Muscle of leg (tissue), 11 donors: ENCODE results near the gene DGKB. TPM values are rescaled to one million over a fixed set of nuclear protein-coding genes. Genes with fewer than 3 reads are reported as not detected.

Experiments
- DNase-seq: peaks from one replicate; pipeline ENCODE4 v3.0.0; 2013
- H3K27ac ChIP-seq: one replicate; pipeline ENCODE4 v1.5.1; 2013; ENCODE audit warnings: mild to moderate bottlenecking, low read length, control low read depth
- H3K27me3 ChIP-seq: one replicate; pipeline ENCODE4 v1.6.1; 2013; ENCODE audit warnings: low read length; ENCODE audit not compliant: control insufficient read depth, insufficient read depth
- H3K36me3 ChIP-seq: one replicate; pipeline ENCODE4 v1.6.1; 2013; ENCODE audit warnings: low read length; ENCODE audit not compliant: control insufficient read depth, insufficient read depth
- H3K4me1 ChIP-seq: one replicate; pipeline ENCODE4 v1.6.1; 2013; ENCODE audit warnings: low read length; ENCODE audit not compliant: control insufficient read depth, insufficient read depth
- H3K4me3 ChIP-seq: one replicate; pipeline ENCODE4 v1.5.1; 2013; ENCODE audit warnings: low read length, control low read depth
- H3K9me3 ChIP-seq: replicated peaks from 2 replicates; pipeline ENCODE4 v1.6.1; 2013; ENCODE audit warnings: low read depth, low read length; ENCODE audit not compliant: control insufficient read depth
- WGBS: methylation state at CpG from one replicate; pipeline ENCODE4 v1.1.5; 2013; ENCODE audit warnings: missing lambda C conversion rate; ENCODE audit not compliant: insufficient coverage; 5-methylcytosine and 5-hydroxymethylcytosine counted together
- polyA plus RNA-seq, 8 donors: library from polyadenylated mRNA; unstranded; fragments of 120-200 nt; gene quantifications; one replicate each; pipeline versions ENCODE4 v1.2.1 to v1.2.3, GENCODE V29; 2013; ENCODE audit warnings: inconsistent platforms in 1 of 8, low replicate concordance in 1 of 8; ENCODE audit not compliant: insufficient read length in 8 of 8, insufficient read depth in 1 of 8
- total RNA-seq: library from RNA; stranded (reverse); fragments of 120-200 nt; gene quantifications from one replicate; pipeline ENCODE4 v1.2.4, GENCODE V29; 2013

The DGKB gene
- total and polyA plus RNA-seq, 9 donors = 0.42 to 1.4 (median 0.85) TPM

- Histone ChIP-seq H3K4me1 (peaks cover 11% of the 10 kb centered on the region), H3K27me3 (no peaks in the 10 kb centered on the region), H3K27ac (no peak overlapping the region), H3K9me3 (no peaks in the 10 kb centered on the region), H3K36me3 (no peaks in the 10 kb centered on the region), H3K4me3 (no peak overlapping the region)
- WGBS = 57% methylated on average over 1 of the region's 4 CpGs
- DNase-seq = no peak
Measured at GRCh38 chr7:14905764-14906163, 3.2 kb upstream of the DGKB start.

GRCh38 chr7:14900051-14900450 is 2.5 kb downstream of the DGKB start:
- H3K4me1 ChIP-seq = peaks cover 11% of the 10 kb centered on the region
- H3K27me3 ChIP-seq = no peaks in the 10 kb centered on the region
- no peaks in the 10 kb centered on the region for H3K9me3 ChIP-seq
- no peaks in the 10 kb centered on the region for H3K36me3 ChIP-seq
- no peak overlapping the region for H3K27ac ChIP-seq
- H3K4me3 ChIP-seq = no peak overlapping the region
- WGBS = no CpG with 5 or more reads among the region's 4 CpGs
- DNase-seq = no peak

GRCh38 chr7:14899030-14899429 is 3.5 kb downstream of the DGKB start:
- DNase-seq = peak; percentile 35
- no CpG with 5 or more reads among the region's 3 CpGs for WGBS
- H3K9me3 ChIP-seq = no peaks in the 10 kb centered on the region

DNA sequence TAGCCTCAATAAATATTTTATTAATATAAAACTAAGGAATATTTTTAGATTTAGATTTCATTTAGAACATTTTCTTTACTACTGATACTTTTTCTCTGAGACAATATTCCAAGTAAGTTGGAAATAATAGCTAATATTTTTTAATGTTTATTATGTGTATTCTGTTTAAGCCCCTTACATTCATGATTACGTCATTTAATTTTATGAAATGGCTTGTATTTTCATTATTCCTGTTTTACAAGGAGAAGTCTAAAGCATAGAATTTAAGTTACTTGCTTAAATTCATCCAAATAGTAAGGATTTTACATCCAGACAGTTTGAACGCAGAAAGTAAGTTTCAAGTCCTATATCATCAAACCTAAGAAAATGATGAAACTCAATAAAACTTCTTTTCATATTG is 6.1 kb downstream of the DGKB start:
- H3K27ac ChIP-seq = no peak overlapping the region
- H3K27me3 ChIP-seq = no peaks in the 10 kb centered on the region
- DNase-seq = no peak
- no peaks in the 10 kb centered on the region for H3K9me3 ChIP-seq
- no peaks in the 10 kb centered on the region for H3K4me1 ChIP-seq
- no peaks in the 10 kb centered on the region for H3K36me3 ChIP-seq
- H3K4me3 ChIP-seq = no peak overlapping the region
- WGBS = no CpG with 5 or more reads among the region's 2 CpGs

More at GRCh38 chr7:14899030-14899429, 3.5 kb downstream of the DGKB start:
- no peaks in the 10 kb centered on the region for H3K27me3 ChIP-seq
- H3K36me3 ChIP-seq = no peaks in the 10 kb centered on the region
- H3K4me1 ChIP-seq = peaks cover 11% of the 10 kb centered on the region
- H3K27ac ChIP-seq = no peak overlapping the region
- no peak overlapping the region for H3K4me3 ChIP-seq

- H3K9me3 ChIP-seq = no peaks in the 10 kb centered on the region
- H3K27ac ChIP-seq = no peak overlapping the region
- H3K4me3 ChIP-seq = no peak overlapping the region
- H3K36me3 ChIP-seq = no peaks in the 10 kb centered on the region
- no peaks in the 10 kb centered on the region for H3K27me3 ChIP-seq
- H3K4me1 ChIP-seq = no peaks in the 10 kb centered on the region
- no peak for DNase-seq
Measured at GRCh38 chr7:14894826-14895225, 7.7 kb downstream of the DGKB start.

- H3K27ac ChIP-seq = no peak overlapping the region
- no peaks in the 10 kb centered on the region for H3K36me3 ChIP-seq
- no CpG with 5 or more reads among the region's 2 CpGs for WGBS
- no peaks in the 10 kb centered on the region for H3K9me3 ChIP-seq
- H3K4me3 ChIP-seq = no peak overlapping the region
- H3K27me3 ChIP-seq = no peaks in the 10 kb centered on the region
- no peak for DNase-seq
- H3K4me1 ChIP-seq = no peaks in the 10 kb centered on the region
Measured at GRCh38 chr7:14892961-14893360, 9.6 kb downstream of the DGKB start.

DNA sequence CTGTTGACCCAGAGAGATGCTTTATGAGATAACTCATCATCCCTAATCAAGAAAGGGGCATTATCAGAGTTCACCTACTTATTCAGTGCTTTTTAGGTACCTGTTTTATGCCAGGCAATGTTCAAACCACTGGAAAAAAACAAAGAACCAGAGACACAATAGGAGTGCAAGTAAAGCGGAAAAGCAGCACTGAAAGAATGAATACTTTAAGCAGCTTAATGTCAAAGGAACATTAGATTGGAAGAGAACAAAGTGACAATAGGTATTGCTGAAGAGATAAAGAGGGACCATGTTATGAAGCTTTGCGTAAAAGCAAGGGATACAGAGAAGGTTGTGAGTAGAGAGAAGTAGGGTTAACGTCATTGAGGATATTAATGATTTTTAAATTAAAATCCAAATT is 11.3 kb downstream of the DGKB start:
- no peak for DNase-seq
- WGBS = 100% methylated on average over 1 of the region's 3 CpGs

DNA sequence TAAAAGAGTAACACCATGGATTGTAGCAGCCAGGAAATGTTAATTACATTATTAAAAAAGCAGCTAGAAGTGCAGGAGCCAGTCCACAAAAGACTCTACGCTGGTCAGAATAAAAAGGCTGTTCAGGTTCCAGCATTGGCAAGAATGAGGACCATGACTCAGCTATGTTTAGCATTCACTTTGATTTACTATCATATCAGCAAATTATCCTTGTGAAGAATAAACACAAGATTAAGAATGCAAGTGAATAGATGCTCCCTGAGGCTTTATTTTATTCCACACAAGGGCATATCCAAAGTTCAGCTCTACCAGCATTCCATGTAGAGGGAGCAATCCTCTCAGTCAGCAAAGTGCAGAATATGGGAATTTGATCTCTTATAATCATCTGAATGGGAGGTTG is 13.6 kb downstream of the DGKB start:
- no peaks in the 10 kb centered on the region for H3K9me3 ChIP-seq
- H3K27me3 ChIP-seq = no peaks in the 10 kb centered on the region
- no peaks in the 10 kb centered on the region for H3K36me3 ChIP-seq
- H3K4me3 ChIP-seq = no peak overlapping the region
- no peak overlapping the region for H3K27ac ChIP-seq
- 33% methylated on average over 1 of the region's 1 CpG for WGBS
- no peaks in the 10 kb centered on the region for H3K4me1 ChIP-seq
- no peak for DNase-seq

More for the DNA sequence above, 11.3 kb downstream of the DGKB start:
- Histone ChIP-seq H3K27me3 (no peaks in the 10 kb centered on the region), H3K9me3 (no peaks in the 10 kb centered on the region), H3K4me1 (no peaks in the 10 kb centered on the region), H3K4me3 (no peak overlapping the region), H3K36me3 (no peaks in the 10 kb centered on the region), H3K27ac (no peak overlapping the region)

GRCh38 chr7:14886533-14886932 is 16.0 kb downstream of the DGKB start:
- no peak overlapping the region for H3K27ac ChIP-seq
- no peak overlapping the region for H3K4me3 ChIP-seq
- no peaks in the 10 kb centered on the region for H3K27me3 ChIP-seq
- DNase-seq = no peak
- no peaks in the 10 kb centered on the region for H3K4me1 ChIP-seq
- H3K36me3 ChIP-seq = no peaks in the 10 kb centered on the region
- no peaks in the 10 kb centered on the region for H3K9me3 ChIP-seq
- WGBS = 75% methylated on average over 3 of the region's 3 CpGs

GRCh38 chr7:14875941-14876587 is 26.5 kb downstream of the DGKB start:
- H3K9me3 ChIP-seq = no peaks in the 10 kb centered on the region
- no peaks in the 10 kb centered on the region for H3K27me3 ChIP-seq
- DNase-seq = no peak

DNA sequence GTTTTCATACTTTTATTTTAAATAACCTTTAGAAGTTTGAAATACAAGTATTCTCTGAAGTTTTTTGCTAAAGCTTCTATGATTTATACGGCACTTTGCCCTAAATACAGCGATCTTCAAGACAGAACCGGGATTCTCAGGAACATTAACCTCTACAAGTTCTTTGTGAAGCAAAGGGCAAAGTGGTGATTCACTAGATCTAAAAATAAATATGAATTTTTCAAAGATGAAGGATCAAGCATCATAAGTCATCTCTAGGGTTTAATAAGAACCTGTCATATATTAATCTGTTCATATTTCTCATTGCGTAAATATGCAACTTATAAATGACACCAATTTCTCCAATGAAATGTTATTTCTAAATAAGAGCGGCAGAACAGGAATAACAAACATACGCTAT is 30.7 kb downstream of the DGKB start:
- DNase-seq = no peak
- no CpG with 5 or more reads among the region's 6 CpGs for WGBS
- H3K4me3 ChIP-seq = no peak overlapping the region
- no peak overlapping the region for H3K27ac ChIP-seq
- H3K4me1 ChIP-seq = no peaks in the 10 kb centered on the region
- H3K36me3 ChIP-seq = no peaks in the 10 kb centered on the region
- no peaks in the 10 kb centered on the region for H3K9me3 ChIP-seq
- no peaks in the 10 kb centered on the region for H3K27me3 ChIP-seq

More at GRCh38 chr7:14875941-14876587, 26.5 kb downstream of the DGKB start:
- 85% methylated on average over 2 of the region's 8 CpGs for WGBS
- H3K36me3 ChIP-seq = no peaks in the 10 kb centered on the region
- H3K4me3 ChIP-seq = no peak overlapping the region
- H3K4me1 ChIP-seq = no peaks in the 10 kb centered on the region
- H3K27ac ChIP-seq = no peak overlapping the region
